Liver (tissue), 9 donors: ENCODE data around the gene VGF. TPM values are rescaled to one million over a fixed set of nuclear protein-coding genes. Genes with fewer than 3 reads are reported as not detected.

Source experiments
- DNase-seq: peaks from one replicate; pipeline ENCODE4 v3.0.0-alpha.2; 2017; ENCODE audit warnings: low spot score
- H3K27ac ChIP-seq, 2 donors: one replicate each; pipeline ENCODE4 v1.7.0; 2013; ENCODE audit warnings: inconsistent platforms in 2 of 2, low read length in 2 of 2, control low read depth in 1 of 2, low read depth in 1 of 2, mild to moderate bottlenecking in 1 of 2
- H3K27me3 ChIP-seq, 4 donors: one replicate each; pipeline versions ENCODE4 v1.6.1 to v1.7.0; 2013; ENCODE audit warnings: low read length in 3 of 4, inconsistent platforms in 1 of 4, mild to moderate bottlenecking in 1 of 4, moderate library complexity in 1 of 4; ENCODE audit not compliant: control insufficient read depth in 4 of 4, insufficient read depth in 4 of 4
- H3K36me3 ChIP-seq, 4 donors: one replicate each; pipeline versions ENCODE4 v1.6.1 to v1.7.0; 2013; ENCODE audit warnings: low read length in 3 of 4, mild to moderate bottlenecking in 3 of 4, low read depth in 1 of 4, moderate library complexity in 1 of 4; ENCODE audit not compliant: control insufficient read depth in 4 of 4, insufficient read depth in 3 of 4
- H3K4me1 ChIP-seq, 4 donors: one replicate each; pipeline versions ENCODE4 v1.6.1 to v1.7.0; 2013; ENCODE audit warnings: low read length in 3 of 4, mild to moderate bottlenecking in 3 of 4, moderate library complexity in 1 of 4; ENCODE audit not compliant: control insufficient read depth in 4 of 4, insufficient read depth in 4 of 4
- H3K4me3 ChIP-seq, 3 donors: one replicate each; pipeline versions ENCODE4 v1.6.1 to v1.7.0; 2013; ENCODE audit warnings: low read length in 3 of 3, control low read depth in 1 of 3, low read depth in 1 of 3, mild to moderate bottlenecking in 1 of 3
- H3K9ac ChIP-seq, 2 donors: one replicate each; pipeline ENCODE4 v1.7.0; 2013; ENCODE audit warnings: low read length in 2 of 2, mild to moderate bottlenecking in 2 of 2, moderate library complexity in 2 of 2, control low read depth in 1 of 2, low read depth in 1 of 2
- H3K9me3 ChIP-seq, 4 donors: one replicate each; pipeline versions ENCODE4 v1.6.1 to v1.7.0; 2013; ENCODE audit warnings: low read length in 3 of 4; ENCODE audit not compliant: control insufficient read depth in 4 of 4
- CTCF ChIP-seq: fragments of 150-350 bp; IDR thresholded peaks from 2 replicates; pipeline ENCODE4 v1.5.1; 2017; ENCODE audit warnings: improper control_type of control experiment, low read depth, low read length; ENCODE audit not compliant: missing input control
- EGR1 ChIP-seq, 2 donors: IDR thresholded peaks; 2 replicates each; pipeline ENCODE4 v1.6.1; 2016 to 2018; ENCODE audit warnings: antibody characterized with exemption in 2 of 2, low read depth in 2 of 2
- FOXA1 ChIP-seq: IDR thresholded peaks from 2 replicates; pipeline ENCODE4 v1.6.1; 2016; ENCODE audit warnings: antibody characterized with exemption
- FOXA2 ChIP-seq: IDR thresholded peaks from 2 replicates; pipeline ENCODE4 v1.6.1; 2016; ENCODE audit warnings: antibody characterized with exemption
- GABPA ChIP-seq, 2 donors: IDR thresholded peaks in 1 of 2; conservative IDR thresholded peaks in 1 of 2; 2 replicates each; pipeline ENCODE4 v1.6.1; 2016; ENCODE audit warnings: antibody characterized with exemption in 2 of 2, mild to moderate bottlenecking in 1 of 2, moderate library complexity in 1 of 2
- HNF4A ChIP-seq, 2 donors: conservative IDR thresholded peaks; 2 replicates each; pipeline ENCODE4 v1.6.1; 2016; ENCODE audit warnings: antibody characterized with exemption in 2 of 2, mild to moderate bottlenecking in 2 of 2
- HNF4G ChIP-seq: IDR thresholded peaks from 2 replicates; pipeline ENCODE4 v1.6.1; 2016; ENCODE audit warnings: antibody characterized with exemption
- JUND ChIP-seq, 2 donors: IDR thresholded peaks; 2 replicates each; pipeline ENCODE4 v1.6.1; 2016; ENCODE audit warnings: antibody characterized with exemption in 2 of 2
- NR2F2 ChIP-seq: IDR thresholded peaks from 2 replicates; pipeline ENCODE4 v1.6.1; 2016; ENCODE audit warnings: antibody characterized with exemption
- RAD21 ChIP-seq, 2 donors: IDR thresholded peaks; 2 replicates each; pipeline ENCODE4 v1.6.1; 2016; ENCODE audit warnings: antibody characterized with exemption in 2 of 2, mild to moderate bottlenecking in 2 of 2
- RXRA ChIP-seq, 2 donors: IDR thresholded peaks; 2 replicates each; pipeline ENCODE4 v1.6.1; 2017 to 2018; ENCODE audit warnings: antibody characterized with exemption in 2 of 2, mild to moderate bottlenecking in 1 of 2
- SP1 ChIP-seq: IDR thresholded peaks from 2 replicates; pipeline ENCODE4 v1.6.1; 2018; ENCODE audit warnings: antibody characterized with exemption, mild to moderate bottlenecking
- TAF1 ChIP-seq: conservative IDR thresholded peaks from 2 replicates; pipeline ENCODE4 v1.6.1; 2016; ENCODE audit warnings: antibody characterized with exemption, mild to moderate bottlenecking
- YY1 ChIP-seq: IDR thresholded peaks from 2 replicates; pipeline ENCODE4 v1.6.1; 2016; ENCODE audit warnings: antibody characterized with exemption, mild to moderate bottlenecking
- ZBTB33 ChIP-seq: IDR thresholded peaks from 2 replicates; pipeline ENCODE4 v1.6.1; 2016; ENCODE audit warnings: antibody characterized with exemption
- WGBS: extraction: QIAGEN DNeasy Blood & Tissue Kit; methylation state at CpG from one replicate; pipeline ENCODE4 v1.1.7; 2013; 5-methylcytosine and 5-hydroxymethylcytosine counted together
- polyA plus RNA-seq, 2 donors: library from polyadenylated mRNA; stranded (reverse) in 1 of 2; unstranded in 1 of 2; fragments of 200-250 nt in 1 of 2; fragments of >200 nt in 1 of 2; fragmentation: Nextera tagmentation in 1 of 2; extraction: Ambion mirVana in 1 of 2; gene quantifications; one replicate each; pipeline versions ENCODE4 v1.2.1 to v1.2.3, GENCODE V29; 2013 to 2015
- total RNA-seq, 2 donors: library from RNA; depleted of rRNA; stranded (reverse); fragments of >200 nt; gene quantifications; one replicate each; pipeline ENCODE4 v1.2.3, GENCODE V29; 2014
- TF ChIP-seq, protein P1 (sequence below): IDR thresholded peaks from 2 replicates; pipeline ENCODE4 v1.6.1; 2016; ENCODE audit warnings: antibody characterized with exemption
- TF ChIP-seq, protein P2 (sequence below): IDR thresholded peaks from 2 replicates; pipeline ENCODE4 v1.6.1; 2016; ENCODE audit warnings: antibody characterized with exemption
- TF ChIP-seq, protein P3 (sequence below): IDR thresholded peaks from 2 replicates; pipeline ENCODE4 v1.6.1; 2016; ENCODE audit warnings: antibody characterized with exemption, mild to moderate bottlenecking
- donor health status: healthy.
- donor health status: healthy.
- donor health status: healthy.
- donor health status: healthy.
- donor health status: healthy.

Gene VGF
- total and polyA plus RNA-seq, 4 donors: not detected

DNA sequence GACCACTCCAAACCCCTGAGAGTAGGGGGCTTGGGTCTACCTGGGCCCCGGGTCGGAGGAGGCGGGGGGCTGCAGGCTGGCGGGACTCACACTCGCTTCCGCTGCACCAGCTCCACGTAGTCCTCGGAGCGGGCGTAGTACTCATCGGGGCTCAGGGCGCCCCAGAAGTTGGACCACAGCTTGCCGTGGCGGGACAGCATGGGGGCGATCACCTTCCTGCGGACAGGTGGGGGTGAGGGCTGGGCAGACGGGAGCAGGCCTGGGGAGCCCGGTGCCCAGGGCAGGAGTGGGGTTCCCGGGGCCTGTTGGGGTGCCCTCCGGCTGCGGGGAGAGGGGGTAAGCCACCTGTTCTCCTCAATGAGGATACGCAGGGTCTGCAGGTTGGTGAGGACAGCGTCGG is 46.1 kb upstream of the VGF start:
- WGBS: 96% methylated on average over 24 of the region's 24 CpGs
- TF ChIP-seq, protein P1, sequence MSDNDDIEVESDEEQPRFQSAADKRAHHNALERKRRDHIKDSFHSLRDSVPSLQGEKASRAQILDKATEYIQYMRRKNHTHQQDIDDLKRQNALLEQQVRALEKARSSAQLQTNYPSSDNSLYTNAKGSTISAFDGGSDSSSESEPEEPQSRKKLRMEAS: no peak
- TF ChIP-seq EGR1 (IDR thresholded peaks at IDR 0.05; ENCODE audit: low read depth in 2 of 2) (no peak), CTCF (no peak), FOXA2 (no peak), SP1 (no peak), ZBTB33 (no peak), JUND (IDR thresholded peaks at IDR 0.05) (no peak), GABPA (IDR thresholded peaks at IDR 0.05 in 1 of 2, conservative IDR thresholded peaks at IDR 0.05 in 1 of 2) (no peak), HNF4A (conservative IDR thresholded peaks at IDR 0.05) (no peak), RXRA (IDR thresholded peaks at IDR 0.05) (no peak), FOXA1 (no peak), YY1 (no peak), TAF1 (no peak), HNF4G (no peak), NR2F2 (no peak), RAD21 (IDR thresholded peaks at IDR 0.05) (no peak)
- TF ChIP-seq, protein P2, sequence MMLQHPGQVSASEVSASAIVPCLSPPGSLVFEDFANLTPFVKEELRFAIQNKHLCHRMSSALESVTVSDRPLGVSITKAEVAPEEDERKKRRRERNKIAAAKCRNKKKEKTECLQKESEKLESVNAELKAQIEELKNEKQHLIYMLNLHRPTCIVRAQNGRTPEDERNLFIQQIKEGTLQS: no peak
- Histone ChIP-seq H3K9ac (no peak overlapping the region), H3K9me3 (no peaks in the 10 kb centered on the region), H3K4me1 (peaks cover 4 to 16% (median 11%) of the 10 kb centered on the region in 4 donors), H3K36me3 (peaks cover 12 to 39% (median 22%) of the 10 kb centered on the region in 4 donors), H3K27ac (no peak overlapping the region), H3K27me3 (no peaks in the 10 kb centered on the region), H3K4me3 (no peak overlapping the region)
- no peak for DNase-seq

- TF ChIP-seq RXRA (IDR thresholded peaks at IDR 0.05) (no peak), FOXA1 (no peak), HNF4G (no peak), FOXA2 (no peak), JUND (IDR thresholded peaks at IDR 0.05) (no peak), ZBTB33 (no peak), GABPA (IDR thresholded peaks at IDR 0.05 in 1 of 2, conservative IDR thresholded peaks at IDR 0.05 in 1 of 2) (no peak), SP1 (no peak), EGR1 (IDR thresholded peaks at IDR 0.05; ENCODE audit: low read depth in 2 of 2) (no peak), NR2F2 (no peak), YY1 (no peak), RAD21 (IDR thresholded peaks at IDR 0.05) (no peak), TAF1 (no peak)
- TF ChIP-seq, protein P2: no peak
- TF ChIP-seq, protein P3, sequence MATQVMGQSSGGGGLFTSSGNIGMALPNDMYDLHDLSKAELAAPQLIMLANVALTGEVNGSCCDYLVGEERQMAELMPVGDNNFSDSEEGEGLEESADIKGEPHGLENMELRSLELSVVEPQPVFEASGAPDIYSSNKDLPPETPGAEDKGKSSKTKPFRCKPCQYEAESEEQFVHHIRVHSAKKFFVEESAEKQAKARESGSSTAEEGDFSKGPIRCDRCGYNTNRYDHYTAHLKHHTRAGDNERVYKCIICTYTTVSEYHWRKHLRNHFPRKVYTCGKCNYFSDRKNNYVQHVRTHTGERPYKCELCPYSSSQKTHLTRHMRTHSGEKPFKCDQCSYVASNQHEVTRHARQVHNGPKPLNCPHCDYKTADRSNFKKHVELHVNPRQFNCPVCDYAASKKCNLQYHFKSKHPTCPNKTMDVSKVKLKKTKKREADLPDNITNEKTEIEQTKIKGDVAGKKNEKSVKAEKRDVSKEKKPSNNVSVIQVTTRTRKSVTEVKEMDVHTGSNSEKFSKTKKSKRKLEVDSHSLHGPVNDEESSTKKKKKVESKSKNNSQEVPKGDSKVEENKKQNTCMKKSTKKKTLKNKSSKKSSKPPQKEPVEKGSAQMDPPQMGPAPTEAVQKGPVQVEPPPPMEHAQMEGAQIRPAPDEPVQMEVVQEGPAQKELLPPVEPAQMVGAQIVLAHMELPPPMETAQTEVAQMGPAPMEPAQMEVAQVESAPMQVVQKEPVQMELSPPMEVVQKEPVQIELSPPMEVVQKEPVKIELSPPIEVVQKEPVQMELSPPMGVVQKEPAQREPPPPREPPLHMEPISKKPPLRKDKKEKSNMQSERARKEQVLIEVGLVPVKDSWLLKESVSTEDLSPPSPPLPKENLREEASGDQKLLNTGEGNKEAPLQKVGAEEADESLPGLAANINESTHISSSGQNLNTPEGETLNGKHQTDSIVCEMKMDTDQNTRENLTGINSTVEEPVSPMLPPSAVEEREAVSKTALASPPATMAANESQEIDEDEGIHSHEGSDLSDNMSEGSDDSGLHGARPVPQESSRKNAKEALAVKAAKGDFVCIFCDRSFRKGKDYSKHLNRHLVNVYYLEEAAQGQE: no peak
- Histone ChIP-seq H3K9me3 (no peaks in the 10 kb centered on the region), H3K27me3 (no peaks in the 10 kb centered on the region), H3K4me3 (no peak overlapping the region), H3K27ac (no peak overlapping the region), H3K36me3 (peaks cover 12 to 48% (median 25%) of the 10 kb centered on the region in 4 donors), H3K9ac (no peak overlapping the region), H3K4me1 (peaks cover 0 to 5% (median 4%) of the 10 kb centered on the region in 4 donors)
- no peak for DNase-seq
- WGBS: 96% methylated on average over 19 of the region's 19 CpGs
Measured at GRCh38 chr7:101210143-101210542, 44.8 kb upstream of the VGF start.
